Breast epithelium (tissue), 4 donors: Measurements from ENCODE around the gene POLA1. TPM values are rescaled to one million over a fixed set of nuclear protein-coding genes. Genes with fewer than 3 reads are reported as not detected.

Source experiments
- DNase-seq, 2 donors: peaks; one replicate each; pipeline ENCODE4 v3.0.0-alpha.2; 2019; ENCODE audit warnings: low spot score in 2 of 2
- H3K27ac ChIP-seq, 2 donors: fragments of 200-600 bp; sonication (generic) in 1 of 2; one replicate each; pipeline ENCODE4 v1.5.1; 2016 to 2019; ENCODE audit warnings: mild to moderate bottlenecking in 1 of 2
- H3K27me3 ChIP-seq, 2 donors: fragments of 200-600 bp; sonication (generic) in 1 of 2; one replicate each; pipeline versions ENCODE4 v1.5.1 to v1.6.0; 2017 to 2019; ENCODE audit warnings: control low read depth in 1 of 2, mild to moderate bottlenecking in 1 of 2
- H3K36me3 ChIP-seq: fragments of 200-600 bp; one replicate; pipeline ENCODE4 v1.5.1; 2019
- H3K4me1 ChIP-seq, 2 donors: fragments of 200-600 bp; sonication (generic); one replicate each; pipeline ENCODE4 v1.5.1; 2016 to 2019; ENCODE audit warnings: control low read depth in 1 of 2
- H3K4me3 ChIP-seq, 3 donors: fragments of 200-600 bp; sonication (generic); 1 replicate in 2 of 3; 2 replicates in 1 of 3; pipeline ENCODE4 v1.5.1; 2016 to 2019; ENCODE audit warnings: mild to moderate bottlenecking in 3 of 3, moderate library complexity in 2 of 3
- H3K9me3 ChIP-seq, 2 donors: fragments of 200-600 bp; sonication (generic) in 1 of 2; one replicate each; pipeline ENCODE4 v1.5.1; 2016 to 2019; ENCODE audit warnings: control low read depth in 1 of 2
- POLR2A ChIP-seq: fragments of 450-650 bp; IDR thresholded peaks from one replicate; pipeline ENCODE4 v1.6.1; 2016; ENCODE audit warnings: antibody characterized with exemption, mild to moderate bottlenecking, moderate library complexity
- POLR2AphosphoS5 ChIP-seq, 3 donors: sonication (generic); formaldehyde crosslinking; IDR thresholded peaks; one replicate each; pipeline ENCODE4 v1.6.1; 2017; ENCODE audit warnings: antibody characterized with exemption in 3 of 3
- intact Hi-C: fragments of 100-400 bp; cut with DNase I; formaldehyde crosslinking; loops from one replicate; pipeline ENCODE4 v1.15.1; 2023; ENCODE audit warnings: low total_unique reads
- total RNA-seq, 3 donors: library from RNA; depleted of rRNA; stranded (reverse); fragments of >200 nt; gene quantifications; one replicate each; pipeline ENCODE4 v1.1.0, GENCODE V29; 2016
- TF ChIP-seq, protein P1 (sequence below), 3 donors: fragments of 450-650 bp; IDR thresholded peaks; one replicate each; pipeline ENCODE4 v1.5.1; 2016 to 2017; ENCODE audit warnings: antibody characterized with exemption in 3 of 3, mild to moderate bottlenecking in 3 of 3, moderate library complexity in 3 of 3

POLA1 gene
- total RNA-seq, 3 donors from 2014 or later = 8.2 to 21.8 (median 20.3) TPM

DNA sequence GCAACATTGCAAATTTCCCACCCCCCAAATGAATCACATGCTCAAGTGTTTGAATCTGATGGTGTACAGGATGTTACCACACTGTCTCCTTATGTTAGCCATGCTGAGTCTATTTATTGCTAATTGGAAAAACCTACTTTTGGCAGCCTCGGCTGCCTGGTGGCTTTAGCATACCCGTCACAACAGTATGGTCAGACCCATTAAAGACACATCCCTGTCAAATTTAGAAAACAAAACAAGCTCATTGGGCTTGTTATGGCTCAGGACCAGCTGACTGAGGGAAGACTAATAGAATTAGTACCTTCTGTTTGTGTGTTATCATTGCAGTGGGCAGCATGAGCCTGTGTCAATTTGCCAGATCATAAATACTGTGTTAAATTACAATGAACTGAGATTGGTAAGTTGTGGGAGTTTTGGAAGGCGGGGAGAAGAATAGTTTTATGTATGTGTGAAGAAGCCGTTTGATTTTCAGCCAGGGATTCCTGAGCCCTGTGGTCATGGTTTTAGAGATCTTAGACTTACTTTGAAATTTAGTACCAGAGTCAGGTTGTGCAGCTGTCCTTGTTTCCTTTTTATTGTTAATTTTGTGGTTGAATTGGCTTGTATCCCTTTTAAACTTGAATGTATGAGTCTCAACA, 66.8 kb downstream of the POLA1 start:
- Histone ChIP-seq H3K27ac (no peak overlapping the region), H3K27me3 (peaks cover 0 to 10% of the 10 kb centered on the region in 2 donors), H3K36me3 (no peaks in the 10 kb centered on the region), H3K4me3 (no peak overlapping the region), H3K4me1 (no peaks in the 10 kb centered on the region), H3K9me3 (no peaks in the 10 kb centered on the region)
- TF ChIP-seq POLR2A = no peak
- TF ChIP-seq, protein P1, sequence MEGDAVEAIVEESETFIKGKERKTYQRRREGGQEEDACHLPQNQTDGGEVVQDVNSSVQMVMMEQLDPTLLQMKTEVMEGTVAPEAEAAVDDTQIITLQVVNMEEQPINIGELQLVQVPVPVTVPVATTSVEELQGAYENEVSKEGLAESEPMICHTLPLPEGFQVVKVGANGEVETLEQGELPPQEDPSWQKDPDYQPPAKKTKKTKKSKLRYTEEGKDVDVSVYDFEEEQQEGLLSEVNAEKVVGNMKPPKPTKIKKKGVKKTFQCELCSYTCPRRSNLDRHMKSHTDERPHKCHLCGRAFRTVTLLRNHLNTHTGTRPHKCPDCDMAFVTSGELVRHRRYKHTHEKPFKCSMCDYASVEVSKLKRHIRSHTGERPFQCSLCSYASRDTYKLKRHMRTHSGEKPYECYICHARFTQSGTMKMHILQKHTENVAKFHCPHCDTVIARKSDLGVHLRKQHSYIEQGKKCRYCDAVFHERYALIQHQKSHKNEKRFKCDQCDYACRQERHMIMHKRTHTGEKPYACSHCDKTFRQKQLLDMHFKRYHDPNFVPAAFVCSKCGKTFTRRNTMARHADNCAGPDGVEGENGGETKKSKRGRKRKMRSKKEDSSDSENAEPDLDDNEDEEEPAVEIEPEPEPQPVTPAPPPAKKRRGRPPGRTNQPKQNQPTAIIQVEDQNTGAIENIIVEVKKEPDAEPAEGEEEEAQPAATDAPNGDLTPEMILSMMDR (IDR thresholded peaks at IDR 0.05) = no peak
- TF ChIP-seq POLR2AphosphoS5 (IDR thresholded peaks at IDR 0.05) = no peak
- intact Hi-C loops = loop anchor here (5.0 kb wide), 1 partner anchor 387 kb away; no protein-coding TSS in a partner anchor
- DNase-seq = no peak

DNA sequence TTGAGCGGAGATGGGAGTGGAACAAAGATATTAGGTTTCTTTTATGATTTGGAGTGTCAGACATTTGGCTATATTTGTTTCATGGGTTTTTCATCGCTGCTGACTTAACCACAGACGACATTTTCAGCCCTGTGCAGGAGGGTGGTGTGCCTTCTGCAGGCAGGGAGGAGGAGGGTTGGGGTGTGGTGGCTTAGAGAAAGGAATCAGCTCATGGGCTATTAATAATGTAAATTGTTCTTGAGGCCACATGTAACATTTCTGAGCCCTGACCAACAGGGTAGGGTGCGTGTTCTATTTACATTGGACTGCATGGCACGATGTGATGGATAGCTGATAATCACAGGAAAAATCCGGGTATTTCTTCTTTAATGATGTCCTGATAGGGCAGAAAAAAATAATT, 67.6 kb downstream of the POLA1 start:
- TF ChIP-seq POLR2AphosphoS5 (IDR thresholded peaks at IDR 0.05) (no peak), POLR2A (no peak)
- TF ChIP-seq, protein P1 (IDR thresholded peaks at IDR 0.05) = no peak
- no peak for DNase-seq
- H3K9me3 ChIP-seq = no peaks in the 10 kb centered on the region
- H3K36me3 ChIP-seq = no peaks in the 10 kb centered on the region
- no peaks in the 10 kb centered on the region for H3K4me1 ChIP-seq
- intact Hi-C loops = loop anchor here (5.0 kb wide), 1 partner anchor 386 kb away; no protein-coding TSS in a partner anchor
- no peak overlapping the region for H3K27ac ChIP-seq
- H3K4me3 ChIP-seq = no peak overlapping the region
- peaks cover 0 to 14% of the 10 kb centered on the region in 2 donors for H3K27me3 ChIP-seq

DNA sequence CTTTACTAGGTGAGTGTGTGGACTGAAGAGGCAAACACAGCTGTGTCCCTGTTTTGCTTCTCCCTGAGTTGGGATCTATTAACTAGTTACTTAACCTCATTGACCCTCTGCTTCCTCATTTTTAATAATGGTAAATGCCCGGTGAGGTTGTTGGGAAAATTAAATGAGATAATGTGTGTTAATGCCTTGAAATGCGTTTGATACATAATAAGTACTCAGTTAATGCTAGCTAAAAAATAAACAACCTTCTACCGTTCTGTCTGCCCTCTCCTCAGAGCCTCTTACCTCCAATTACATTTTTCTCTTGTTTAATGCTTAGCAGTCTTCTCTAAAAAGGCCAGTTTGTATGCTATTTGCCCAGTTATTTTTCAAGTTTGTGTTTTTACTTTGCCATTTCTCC, 70.3 kb downstream of the POLA1 start:
- Histone ChIP-seq H3K9me3 (no peaks in the 10 kb centered on the region), H3K36me3 (no peaks in the 10 kb centered on the region), H3K27ac (no peak overlapping the region), H3K4me1 (no peaks in the 10 kb centered on the region), H3K27me3 (peaks cover 0 to 11% of the 10 kb centered on the region in 2 donors), H3K4me3 (no peak overlapping the region)
- intact Hi-C loops = loop anchor here (5.0 kb wide), 1 partner anchor 383 kb away; no protein-coding TSS in a partner anchor
- no peak for DNase-seq
- TF ChIP-seq, protein P1 (IDR thresholded peaks at IDR 0.05) = no peak
- TF ChIP-seq POLR2AphosphoS5 (IDR thresholded peaks at IDR 0.05) (no peak), POLR2A (no peak)

DNA sequence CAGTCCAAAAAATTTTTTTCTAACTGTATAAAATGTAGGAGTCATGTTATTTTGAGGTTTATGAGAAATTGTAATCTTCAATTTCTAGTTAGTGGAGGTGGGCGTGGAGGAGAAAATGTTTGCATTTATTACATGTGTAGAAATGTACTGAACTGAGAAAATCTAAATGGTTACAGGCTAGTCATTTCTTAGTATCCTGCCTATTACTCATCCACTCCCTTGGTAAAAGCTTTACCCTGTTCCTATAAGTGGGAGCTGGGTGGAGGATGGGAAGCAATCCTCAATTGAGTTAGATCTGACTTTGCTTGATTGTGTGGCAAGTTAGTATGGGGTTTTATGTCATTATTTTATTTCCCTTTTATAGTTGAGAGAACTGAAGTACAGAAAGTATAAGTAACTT, 73.8 kb downstream of the POLA1 start:
- Histone ChIP-seq H3K36me3 (no peaks in the 10 kb centered on the region), H3K27me3 (peaks cover 0 to 5% of the 10 kb centered on the region in 2 donors), H3K4me3 (no peak overlapping the region), H3K9me3 (no peaks in the 10 kb centered on the region), H3K27ac (no peak overlapping the region), H3K4me1 (no peaks in the 10 kb centered on the region)
- no peak for DNase-seq
- intact Hi-C loops = no loop called here
- TF ChIP-seq POLR2A = no peak
- no peak for TF ChIP-seq POLR2AphosphoS5 (IDR thresholded peaks at IDR 0.05)
- TF ChIP-seq, protein P1 (IDR thresholded peaks at IDR 0.05) = no peak

DNA sequence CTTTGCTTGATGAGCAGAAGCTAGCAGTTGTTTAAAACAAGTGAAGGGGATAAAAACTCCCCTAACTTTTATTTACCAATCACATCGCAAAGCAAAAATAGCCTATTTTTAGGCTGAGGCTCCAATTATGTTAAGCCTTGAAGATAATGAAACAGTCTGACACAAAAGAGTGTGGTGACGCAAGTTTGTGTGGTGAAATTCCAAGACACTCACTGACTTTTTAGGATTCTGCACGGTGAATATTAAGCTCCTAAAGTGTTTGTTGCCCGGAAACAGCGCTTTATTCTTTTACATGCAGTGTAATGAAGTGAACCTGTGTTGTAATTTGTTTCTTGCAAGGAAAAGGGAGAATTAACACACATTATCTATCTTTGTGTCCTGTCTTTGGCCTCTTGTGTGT, 74.8 kb downstream of the POLA1 start:
- Histone ChIP-seq H3K4me3 (no peak overlapping the region), H3K4me1 (no peaks in the 10 kb centered on the region), H3K36me3 (no peaks in the 10 kb centered on the region), H3K27me3 (peaks cover 0 to 13% of the 10 kb centered on the region in 2 donors), H3K9me3 (no peaks in the 10 kb centered on the region), H3K27ac (no peak overlapping the region)
- no peak for TF ChIP-seq POLR2A
- no peak for TF ChIP-seq POLR2AphosphoS5 (IDR thresholded peaks at IDR 0.05)
- TF ChIP-seq, protein P1 (IDR thresholded peaks at IDR 0.05) = no peak
- DNase-seq = no peak
- intact Hi-C loops = no loop called here
